Adrenal gland (tissue), 19 donors: ENCODE results near the gene NLRP11. TPM values are rescaled to one million over a fixed set of nuclear protein-coding genes. Genes with fewer than 3 reads are reported as not detected.

Source experiments
- DNase-seq, 7 donors: peaks; one replicate each; pipeline ENCODE4 v3.0.0-alpha.2; 2019 to 2020
- H3K27ac ChIP-seq, 5 donors: fragments of 200-600 bp; sonication (generic) in 4 of 5; 1 replicate in 3 of 5; 2 replicates in 2 of 5; pipeline versions ENCODE4 v1.5.1 to v1.8.0; 2016 to 2020; ENCODE audit warnings: mild to moderate bottlenecking in 1 of 5
- H3K27me3 ChIP-seq: fragments of 200-600 bp; 2 replicates; pipeline ENCODE4 v1.8.0; 2021
- H3K36me3 ChIP-seq, 2 donors: fragments of 200-600 bp; replicated peaks in 1 of 2; 1 replicate in 1 of 2; 2 replicates in 1 of 2; pipeline versions ENCODE4 v1.5.1 to v1.8.0; 2018 to 2022
- H3K4me1 ChIP-seq, 2 donors: fragments of 200-600 bp; replicated peaks in 1 of 2; 1 replicate in 1 of 2; 2 replicates in 1 of 2; pipeline versions ENCODE4 v1.5.1 to v1.8.0; 2018 to 2021
- H3K4me3 ChIP-seq, 4 donors: fragments of 200-600 bp; sonication (generic) in 3 of 4; one replicate each; pipeline ENCODE4 v1.5.1; 2016 to 2018
- H3K9me3 ChIP-seq, 3 donors: fragments of 200-600 bp; sonication (generic) in 1 of 3; replicated peaks in 1 of 3; 1 replicate in 2 of 3; 2 replicates in 1 of 3; pipeline versions ENCODE4 v1.5.1 to v1.8.0; 2016 to 2021
- POLR2A ChIP-seq, 2 donors: fragments of 450-650 bp; IDR thresholded peaks; one replicate each; pipeline ENCODE4 v1.6.1; 2017; ENCODE audit warnings: antibody characterized with exemption in 2 of 2, mild to moderate bottlenecking in 2 of 2, moderate library complexity in 1 of 2
- WGBS, 4 donors: extraction: QIAGEN DNeasy Blood & Tissue Kit in 2 of 4; methylation state at CpG; one replicate each; pipeline versions ENCODE4 v1.1.5 to v1.1.7; 2013 to 2017; 5-methylcytosine and 5-hydroxymethylcytosine counted together
- intact Hi-C, 2 donors: fragments of 100-400 bp; cut with DNase I; formaldehyde crosslinking; loops; one replicate each; pipeline versions ENCODE4 v1.14.1 to v1.15.0; 2022 to 2023
- long read RNA-seq, 10 donors: library from polyadenylated mRNA in 3 of 10; unstranded in 2 of 10; stranded (forward) in 1 of 10; transcript quantifications; one replicate each; pipeline ENCODE4 v2.0.0 and lab custom pipeline, GENCODE V29; 2021 to 2026
- polyA plus RNA-seq, 3 donors: library from polyadenylated mRNA; stranded (reverse); fragments of 200-250 nt in 2 of 3; fragments of 350-450 nt in 1 of 3; fragmentation: Illumina TruSeq in 1 of 3; extraction: RNeasy Lipid Tissue Mini Kit (QIAGEN cat#74804) in 1 of 3; gene quantifications; one replicate each; pipeline ENCODE4 v1.2.3, GENCODE V29; 2013 to 2014
- total RNA-seq, 9 donors: library from RNA; depleted of rRNA in 4 of 9; stranded (reverse); fragments of >200 nt in 4 of 9; fragments of 120-200 nt in 1 of 9; fragmentation: NEBNext Ultra II Directional in 1 of 9; extraction: Animal tissue kit (Norgen Biotek cat#: 25700) in 1 of 9; gene quantifications; one replicate each; pipeline versions ENCODE4 v1.1.0 to v1.2.4, GENCODE V29; 2013 to 2023
- TF ChIP-seq, protein P1 (sequence below), 6 experiments: fragments of 450-650 bp in 4 of 6; fragments of 200-600 bp in 2 of 6; sonication (generic) in 1 of 6; IDR thresholded peaks; 1 replicate in 5 of 6; 2 replicates in 1 of 6; pipeline versions ENCODE4 v1.5.1 to v1.8.0; 2016 to 2021; ENCODE audit warnings: antibody characterized with exemption in 6 of 6, mild to moderate bottlenecking in 2 of 6, moderate library complexity in 1 of 6
- donor health status: healthy with polysubstance abuse.
- donor health status: Bipolar disorder and iron deficiency.
- donor health status: DM: yes; HTN: yes; CAD: no.
- donor health status: DM: no; HTN: no; CAD: no.
- donor health status: DM: no; HTN: no; CAD: no.
- donor health status: DM: yes; HTN: yes; CAD: no.

Gene NLRP11
- under 1 TPM in 2 of 9 donors, not detected in 7; 0.06 to 0.11 TPM for total RNA-seq
- not detected for polyA plus RNA-seq
- long read RNA-seq, donor 1: 0 reads
- long read RNA-seq, donor 2: 0 reads
- long read RNA-seq, donor 3: 0 reads
- long read RNA-seq, donor 4: 0 reads
- long read RNA-seq, donor 5, partial matches to known transcripts: 1 of 1 reads
- long read RNA-seq, donor 5, other reads (novel, unspliced or antisense): 0 of 1 reads
- long read RNA-seq, donor 6: 0 reads
- long read RNA-seq, donor 7: 0 reads
- long read RNA-seq, donor 8: 0 reads
- long read RNA-seq, donor 9: 0 reads
- long read RNA-seq, donor 10: 0 reads

DNA sequence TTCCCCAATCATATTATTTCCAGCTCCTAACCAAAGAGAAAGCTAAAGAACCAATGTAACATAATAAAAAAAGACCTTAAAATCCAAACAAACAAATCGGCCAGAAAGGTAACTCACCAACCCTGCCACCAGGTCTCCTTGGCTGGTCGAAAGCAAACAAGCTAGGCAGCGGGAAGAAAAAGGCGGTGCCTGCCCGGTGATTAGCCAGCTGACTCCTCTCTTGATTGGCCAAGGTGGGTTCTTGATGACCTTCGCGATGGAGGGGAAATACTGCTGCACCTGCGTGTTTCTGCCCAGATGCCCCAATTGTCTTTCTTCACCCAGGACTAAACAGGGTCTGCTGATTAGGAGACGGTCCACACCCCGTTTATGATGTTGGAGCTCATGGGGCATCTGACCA is at the start of gene NLRP11:
Gene NLRP11 (minus strand): TSS at position 154 of the 400 bp plus-strand sequence. CDS start 13,825 bp downstream, outside the sequence.
- WGBS, 4 donors: 76 to 84% (median 80%) methylated on average over 9 to 10 of the region's 10 CpGs

DNA sequence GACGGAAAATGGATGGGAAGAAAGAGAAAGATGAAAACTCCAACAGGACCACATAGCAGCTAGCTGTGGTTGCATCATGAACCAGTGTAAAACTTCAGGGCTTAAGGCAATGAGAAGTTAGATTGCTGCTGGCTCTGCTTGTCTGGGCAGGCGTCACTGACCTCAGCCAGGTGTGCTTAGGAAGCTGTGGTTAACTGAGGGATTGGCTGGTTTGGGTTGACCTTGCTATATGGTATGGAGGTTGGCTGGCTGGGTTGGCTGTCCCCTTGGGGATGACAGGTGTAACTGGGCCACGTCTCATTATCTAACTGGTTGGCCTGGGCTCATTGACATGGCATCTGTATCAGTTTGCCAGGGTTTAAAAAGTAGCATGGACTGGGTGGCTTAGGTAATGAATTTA is 45.4 kb upstream of the NLRP11 start:
- TF ChIP-seq POLR2A (IDR thresholded peaks at IDR 0.05): no peak
- TF ChIP-seq, protein P1, sequence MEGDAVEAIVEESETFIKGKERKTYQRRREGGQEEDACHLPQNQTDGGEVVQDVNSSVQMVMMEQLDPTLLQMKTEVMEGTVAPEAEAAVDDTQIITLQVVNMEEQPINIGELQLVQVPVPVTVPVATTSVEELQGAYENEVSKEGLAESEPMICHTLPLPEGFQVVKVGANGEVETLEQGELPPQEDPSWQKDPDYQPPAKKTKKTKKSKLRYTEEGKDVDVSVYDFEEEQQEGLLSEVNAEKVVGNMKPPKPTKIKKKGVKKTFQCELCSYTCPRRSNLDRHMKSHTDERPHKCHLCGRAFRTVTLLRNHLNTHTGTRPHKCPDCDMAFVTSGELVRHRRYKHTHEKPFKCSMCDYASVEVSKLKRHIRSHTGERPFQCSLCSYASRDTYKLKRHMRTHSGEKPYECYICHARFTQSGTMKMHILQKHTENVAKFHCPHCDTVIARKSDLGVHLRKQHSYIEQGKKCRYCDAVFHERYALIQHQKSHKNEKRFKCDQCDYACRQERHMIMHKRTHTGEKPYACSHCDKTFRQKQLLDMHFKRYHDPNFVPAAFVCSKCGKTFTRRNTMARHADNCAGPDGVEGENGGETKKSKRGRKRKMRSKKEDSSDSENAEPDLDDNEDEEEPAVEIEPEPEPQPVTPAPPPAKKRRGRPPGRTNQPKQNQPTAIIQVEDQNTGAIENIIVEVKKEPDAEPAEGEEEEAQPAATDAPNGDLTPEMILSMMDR (IDR thresholded peaks at IDR 0.05): no peak
- 43 to 62% (median 52%) methylated on average over 3 of the region's 3 CpGs for WGBS, 4 donors
- Histone ChIP-seq H3K27me3 (no peaks in the 10 kb centered on the region), H3K9me3 (no peaks in the 10 kb centered on the region), H3K36me3 (no peaks in the 10 kb centered on the region), H3K27ac (no peak overlapping the region), H3K4me3 (no peak overlapping the region), H3K4me1 (no peaks in the 10 kb centered on the region)
- DNase-seq: no peak
- intact Hi-C loops: no loop called here

More for the DNA sequence above, at the start of gene NLRP11:
- Histone ChIP-seq H3K9me3 (no peaks in the 10 kb centered on the region), H3K4me3 (no peak within 1 kb of the TSS), H3K36me3 (no peaks in the 10 kb centered on the region), H3K4me1 (no peaks in the 10 kb centered on the region), H3K27me3 (no peaks in the 10 kb centered on the region), H3K27ac (no peak within 1 kb of the TSS)
- DNase-seq: no peak
- intact Hi-C loops: no loop called here
- TF ChIP-seq, protein P1 (IDR thresholded peaks at IDR 0.05): no peak
- TF ChIP-seq POLR2A (IDR thresholded peaks at IDR 0.05): no peak

DNA sequence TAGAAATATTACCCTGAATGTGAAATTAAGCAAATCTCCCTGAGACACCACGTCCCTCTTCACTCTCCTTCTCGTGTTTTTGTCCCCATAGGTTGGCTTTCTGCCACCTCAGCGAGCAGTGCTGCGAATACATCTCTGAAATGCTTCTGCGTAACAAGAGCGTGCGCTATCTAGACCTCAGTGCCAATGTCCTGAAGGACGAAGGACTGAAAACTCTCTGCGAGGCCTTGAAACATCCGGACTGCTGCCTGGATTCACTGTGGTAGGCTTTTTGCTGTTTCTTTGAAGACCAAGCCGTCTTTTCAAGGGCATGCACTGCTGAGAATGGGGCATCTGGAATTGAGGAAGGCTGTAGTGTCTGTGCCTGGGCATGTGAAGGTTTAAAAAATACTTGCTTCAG is 38.9 kb upstream of the NLRP11 start:
- no peak for DNase-seq
- H3K27ac ChIP-seq: no peak overlapping the region
- 56 to 80% (median 64%) methylated on average over 11 of the region's 11 CpGs for WGBS, 4 donors
- intact Hi-C loops: no loop called here
- H3K36me3 ChIP-seq: no peaks in the 10 kb centered on the region
- TF ChIP-seq, protein P1 (IDR thresholded peaks at IDR 0.05): no peak
- no peak overlapping the region for H3K4me3 ChIP-seq
- H3K27me3 ChIP-seq: no peaks in the 10 kb centered on the region
- no peaks in the 10 kb centered on the region for H3K4me1 ChIP-seq
- H3K9me3 ChIP-seq: no peaks in the 10 kb centered on the region

DNA sequence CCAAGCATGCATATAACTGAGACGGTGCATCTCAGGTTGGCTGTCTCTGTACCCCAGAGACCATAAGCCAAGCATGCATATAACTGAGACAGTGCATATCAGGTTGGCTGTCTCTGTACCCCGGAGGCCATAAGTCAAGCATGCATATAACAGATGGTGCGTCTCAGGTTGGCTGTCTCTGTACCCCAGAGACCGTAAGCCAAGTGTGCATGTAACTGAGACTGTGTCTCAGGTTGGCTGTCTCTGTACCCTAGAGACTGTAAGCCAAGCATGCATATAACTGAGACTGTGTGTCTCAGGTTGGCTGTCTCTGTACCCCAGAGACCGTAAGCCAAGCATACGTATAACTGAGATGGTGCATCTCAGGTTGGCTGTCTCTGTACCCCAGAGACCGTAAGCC is 35.3 kb upstream of the NLRP11 start:
- no peaks in the 10 kb centered on the region for H3K9me3 ChIP-seq
- intact Hi-C loops: no loop called here
- no peak overlapping the region for H3K27ac ChIP-seq
- no peaks in the 10 kb centered on the region for H3K4me1 ChIP-seq
- no peaks in the 10 kb centered on the region for H3K27me3 ChIP-seq
- no peaks in the 10 kb centered on the region for H3K36me3 ChIP-seq
- no peak for DNase-seq
- TF ChIP-seq POLR2A (IDR thresholded peaks at IDR 0.05): no peak
- TF ChIP-seq, protein P1 (IDR thresholded peaks at IDR 0.05): no peak
- no peak overlapping the region for H3K4me3 ChIP-seq
- WGBS, 4 donors: 85 to 89% (median 87%) methylated on average over 4 to 7 of the region's 7 CpGs
